Mammary epithelial cell (primary cell): Measurements from ENCODE around the gene MORN1.

Experiments
- CTCF ChIP-seq, 2 donors: IDR thresholded peaks in 1 of 2; conservative IDR thresholded peaks in 1 of 2; 2 replicates each; pipeline ENCODE4 v1.5.1; 2011 to 2012; ENCODE audit warnings: inconsistent platforms in 2 of 2, low read length in 2 of 2, mild to moderate bottlenecking in 2 of 2, control low read depth in 1 of 2, low read depth in 1 of 2; ENCODE audit not compliant: insufficient read depth in 1 of 2; ENCODE audit errors: extremely low read depth in 1 of 2
- EZH2 ChIP-seq: IDR thresholded peaks from 2 replicates; pipeline ENCODE4 v1.6.1; 2012; ENCODE audit warnings: low read length, inconsistent platforms, borderline replicate concordance

DNA sequence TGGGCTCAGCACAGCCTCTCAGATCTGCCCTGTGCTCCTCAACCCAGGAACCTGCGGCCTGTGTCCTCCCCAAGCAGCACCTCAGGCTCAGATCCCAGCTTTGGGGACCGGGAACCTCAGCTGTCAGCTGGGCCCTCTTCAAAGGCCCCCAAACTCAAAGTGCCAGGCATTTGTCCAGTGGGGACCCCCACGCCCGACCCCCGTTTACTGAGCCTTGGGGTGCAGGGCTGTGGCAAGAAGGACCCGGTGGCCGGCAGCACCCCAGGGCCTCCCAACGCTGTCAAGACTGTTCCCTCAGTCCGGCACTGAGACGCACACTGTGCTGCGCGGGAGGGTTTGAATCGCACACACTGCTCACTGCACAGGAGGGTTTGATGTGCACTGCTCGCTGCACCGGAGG is 35.0 kb downstream of the MORN1 start:
- TF ChIP-seq CTCF (conservative IDR thresholded peaks at IDR 0.05 in 1 of 2, IDR thresholded peaks at IDR 0.05 in 1 of 2; ENCODE audit: extremely low read depth in 1 of 2, insufficient read depth in 1 of 2, low read depth in 1 of 2, low read length in 2 of 2) (no peak), EZH2 (no peak)
